ENCODE results near the gene PLB1.

GRCh38 chr2:28505361-28505760 lies 9.5 kb downstream of the PLB1 start:
- TF ChIP-seq CTCF (IDR thresholded peaks at IDR 0.05) (no peak), POLR2A (IDR thresholded peaks at IDR 0.05) (no peak), POLR2AphosphoS5 (IDR thresholded peaks at IDR 0.05) (no peak)
